ENCODE data around the gene ITGA4. TPM values are rescaled to one million over a fixed set of nuclear protein-coding genes. Genes with fewer than 3 reads are reported as not detected.

ITGA4 gene
- total and polyA plus RNA-seq, 8 donors: 0.15 to 5.8 (median 0.84) TPM

DNA sequence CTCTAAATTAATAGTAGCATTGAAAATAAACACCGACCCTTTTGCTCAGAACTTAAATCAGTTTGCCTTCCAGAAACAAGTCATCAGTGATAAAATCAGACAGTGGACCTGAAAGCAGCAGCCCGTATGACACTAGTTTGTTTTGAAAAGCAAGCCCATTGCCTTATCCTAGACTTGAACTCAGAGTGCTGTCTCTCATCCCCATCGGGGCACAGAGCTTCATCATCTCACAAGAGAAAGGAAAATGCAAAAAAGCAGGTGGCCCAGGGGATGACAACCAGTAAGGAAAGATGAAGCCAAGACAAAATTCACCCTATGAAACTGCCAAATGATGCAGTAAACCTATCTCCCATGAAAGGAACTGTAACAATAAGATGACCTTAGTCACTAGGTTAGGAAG is 128.5 kb downstream of the ITGA4 start:
- Histone ChIP-seq H3K36me3 (no peaks in the 10 kb centered on the region), H3K27ac (no peak overlapping the region), H3K4me3 (no peak overlapping the region), H3K27me3 (no peaks in the 10 kb centered on the region), H3K4me1 (peaks cover 0 to 13% (median 10%) of the 10 kb centered on the region in 3 donors), H3K9me3 (no peaks in the 10 kb centered on the region)
- 67 to 73% methylated on average over 3 of the region's 3 CpGs for WGBS, 2 donors
- intact Hi-C loops (cut with DNase I): no loop called here
- ATAC-seq (no peak), DNase-seq (no peak), FAIRE-seq (no peak)
- TF ChIP-seq CTCF (IDR thresholded peaks at IDR 0.05): no peak

Other genes starting within 250 kb of the ITGA4 start
- gene CERKL, start 199.7 kb downstream of the ITGA4 start, total RNA-seq: 1 to 10 TPM in 1 of 6 donors, under 1 TPM in 5; 0.16 to 1.4 (median 0.47) TPM
- gene CERKL, start 199.7 kb downstream of the ITGA4 start, polyA plus RNA-seq: 1 to 10 TPM in 1 of 2 donors, under 1 TPM in 1; 0.65 to 4.6 TPM
- gene NEUROD1, start 223.1 kb downstream of the ITGA4 start, total RNA-seq: 1 to 10 TPM; 1.4 to 9.1 (median 3.1) TPM
- gene NEUROD1, start 223.1 kb downstream of the ITGA4 start, polyA plus RNA-seq: 10 to 100 TPM in 1 of 2 donors, 1 to 10 TPM in 1; 8.7 to 52.8 TPM

All from pancreas (tissue), 10 donors.